RCC 7860 (cell line): ENCODE measurements around the gene KBTBD4.
"Not testable (repeated sequence)": the region's sequence is repeated elsewhere in the genome, so short reads cannot be mapped to it uniquely, and the experiment has no call there.

Experiments
- DNase-seq: peaks from one replicate; pipeline ENCODE4 v3.0.0-alpha.2; 2015; ENCODE audit warnings: low spot score
- FAIRE-seq: peaks from 2 replicates; lab custom pipeline; 2012; peaks lifted over from hg19 to GRCh38; lab: Jason Lieb, UNC

Gene KBTBD4

DNA sequence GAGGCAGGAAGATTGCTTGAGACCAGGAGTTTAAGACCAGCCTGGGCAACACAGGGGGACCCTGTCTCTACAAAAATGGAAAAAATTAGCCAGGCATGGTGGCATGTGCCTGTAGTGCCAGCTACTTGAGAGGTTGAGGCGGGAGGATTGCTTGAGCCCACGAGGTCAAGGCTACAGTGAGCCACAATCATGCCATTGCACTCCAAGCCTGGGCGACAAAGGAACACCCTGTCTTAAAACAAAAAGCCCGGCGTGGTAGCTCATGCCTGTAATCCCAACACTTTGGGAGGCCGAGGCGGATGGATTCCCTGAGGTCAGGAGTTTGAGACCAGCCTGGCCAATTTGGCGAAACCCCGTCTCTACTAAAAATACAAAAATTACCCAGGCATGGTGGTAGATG is 48.0 kb downstream of the KBTBD4 start:
- FAIRE-seq, DNase-seq: not testable (repeated sequence)

DNA sequence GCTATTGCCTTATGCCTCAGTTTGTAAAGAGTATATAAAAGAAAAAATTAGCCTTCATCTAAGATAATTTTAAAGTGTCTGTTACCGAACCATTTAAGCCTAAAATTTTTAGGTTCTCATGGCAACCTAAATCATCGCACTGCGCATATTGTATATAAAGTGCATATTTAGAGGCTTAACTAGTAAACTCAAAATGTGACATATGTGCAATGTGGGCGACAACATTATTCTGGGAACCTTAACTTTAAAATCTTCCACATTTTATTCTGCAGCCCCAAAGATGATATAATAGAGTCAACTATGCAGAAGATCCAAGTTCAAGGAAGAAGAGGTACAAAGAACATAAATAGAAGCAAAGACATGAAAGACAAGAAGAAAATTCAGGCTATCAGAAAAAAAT is 48.8 kb downstream of the KBTBD4 start:
- FAIRE-seq, result no peak
- DNase-seq, result no peak

DNA sequence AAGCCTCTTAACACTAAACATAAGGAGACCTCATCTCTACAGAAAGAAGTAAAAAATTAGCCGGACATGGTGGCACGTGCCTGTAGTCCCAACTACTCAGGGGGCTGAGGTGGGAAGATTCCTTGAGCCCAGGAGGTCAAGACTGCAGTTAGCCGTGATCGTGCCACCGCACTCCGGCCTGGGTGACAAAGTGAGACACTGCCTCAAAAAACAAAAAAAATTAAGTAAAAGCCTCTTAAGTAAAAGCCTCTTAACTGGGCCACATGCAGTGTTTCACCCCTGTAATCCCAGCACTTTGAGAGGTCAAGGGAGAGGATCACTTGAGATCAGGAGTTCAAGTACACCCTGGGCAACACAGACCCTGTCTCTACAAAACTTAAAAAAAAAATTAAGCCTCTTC is 51.6 kb downstream of the KBTBD4 start:
- FAIRE-seq (no peak), DNase-seq (no peak)

DNA sequence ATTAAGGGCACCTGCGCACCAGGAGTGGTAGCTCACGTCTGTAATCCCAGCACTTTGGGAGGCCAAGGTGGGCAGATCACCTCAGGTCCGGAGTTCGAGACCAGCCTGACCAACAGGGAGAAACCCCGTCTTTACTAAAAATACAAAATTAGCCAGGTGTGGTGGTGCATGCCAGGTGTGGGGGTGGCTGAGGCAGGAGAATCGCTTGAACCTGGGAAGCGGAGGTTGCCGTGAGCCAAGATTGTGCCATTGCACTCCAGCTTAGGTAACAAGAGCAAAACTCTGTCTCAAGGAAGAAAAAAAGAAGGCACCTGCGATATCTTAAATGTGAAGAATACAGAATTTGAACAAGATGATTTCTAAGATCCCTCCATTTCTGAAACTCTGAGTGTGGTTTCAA is 52.7 kb downstream of the KBTBD4 start:
- not testable (repeated sequence) for FAIRE-seq

DNA sequence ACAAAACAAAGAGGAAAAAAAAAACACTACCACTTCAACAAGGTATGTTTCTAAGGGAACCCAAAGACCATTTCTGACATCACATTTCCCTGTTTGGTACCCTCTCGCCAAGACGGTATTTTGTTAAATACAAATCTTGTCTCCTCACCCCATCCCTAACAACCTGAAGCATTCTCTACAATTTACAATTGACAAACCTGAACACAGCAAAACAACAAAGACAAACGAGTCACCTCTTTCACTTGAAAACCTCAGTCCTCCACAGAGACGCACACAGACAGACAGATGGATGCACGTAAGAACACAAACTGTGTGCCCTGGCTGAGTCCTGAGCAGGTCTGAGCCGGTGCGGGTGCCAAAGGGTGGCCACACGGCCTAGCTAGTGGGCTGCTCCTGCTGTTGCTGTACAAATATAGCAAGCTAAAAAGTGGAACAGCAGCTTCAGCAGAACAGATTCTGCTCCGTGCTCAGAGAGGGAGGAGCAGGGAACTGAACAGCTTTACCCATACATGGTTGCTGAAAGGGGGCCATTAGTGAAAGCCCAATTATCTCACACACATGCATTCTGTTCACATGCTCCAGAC is 54.4 kb downstream of the KBTBD4 start:
- FAIRE-seq (no peak), DNase-seq (no peak)

More for the DNA sequence above, 52.7 kb downstream of the KBTBD4 start:
- not testable (repeated sequence) for DNase-seq

DNA sequence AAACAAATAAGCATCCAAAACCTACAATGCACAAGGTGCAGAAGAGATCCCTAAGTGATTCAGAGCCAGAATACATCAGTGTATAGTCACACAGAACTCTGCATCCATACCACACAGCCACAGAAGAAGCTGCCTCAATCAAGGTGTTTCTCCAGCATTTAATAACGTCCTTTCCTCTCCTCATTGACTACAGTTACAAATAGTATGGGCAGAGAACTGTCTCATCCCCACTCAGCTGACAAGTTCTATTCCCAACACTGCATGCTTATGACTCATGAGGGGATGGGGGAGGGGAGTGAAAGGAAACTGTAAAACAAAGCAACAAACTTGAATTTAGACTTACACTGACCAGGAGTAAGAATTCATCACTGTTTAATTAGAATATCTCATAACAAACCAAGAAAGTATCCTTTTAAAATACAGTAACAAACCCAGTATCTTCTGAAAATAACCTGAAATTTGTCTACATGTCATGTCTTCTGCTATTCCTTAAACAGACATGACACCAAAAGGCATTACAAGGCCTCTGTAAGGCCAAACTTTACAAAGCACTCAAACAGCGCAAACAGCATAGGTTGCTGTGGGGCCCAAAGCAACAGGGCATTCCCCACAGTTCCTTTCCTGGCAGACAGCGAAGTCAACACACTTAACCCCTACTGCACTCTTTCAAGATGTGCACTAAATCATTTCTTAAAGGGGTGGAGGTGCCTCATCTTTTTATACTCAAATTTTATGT is 55.1 kb downstream of the KBTBD4 start:
- peak; percentile 63 for FAIRE-seq
- DNase-seq, result peak; percentile 53
